T-cell (primary cell): ENCODE results near the gene TSPAN12. TPM values are rescaled to one million over a fixed set of nuclear protein-coding genes. Genes with fewer than 3 reads are reported as not detected.

Source experiments
- ATAC-seq, 4 experiments: fragments of 200-7000 bp in 3 of 4; fragments of 150-1000 bp in 1 of 4; cut with Tn5 transposase; replicated peaks in 1 of 4; 1 replicate in 3 of 4; 2 replicates in 1 of 4; pipeline ENCODE4 v1.10.0; 2021; ENCODE audit warnings: moderate library complexity in 3 of 4, mild to moderate bottlenecking in 2 of 4, moderate number of reproducible peaks in 1 of 4
- CTCF ChIA-PET, 2 donors: fragments of 300-600 bp; sonication (Branson Sonifier 250); formaldehyde crosslinking; loops; one replicate each; lab custom pipeline; 2022; ENCODE audit warnings: antibody characterized with exemption in 2 of 2; lab: Charles Lee
- POLR2A ChIA-PET, 2 donors: fragments of 300-600 bp; sonication (Branson Sonifier 250); formaldehyde crosslinking; loops; one replicate each; lab custom pipeline; 2022; ENCODE audit warnings: antibody characterized with exemption in 2 of 2; lab: Charles Lee
- DNase-seq, 35 experiments: peaks; one replicate each; pipeline versions ENCODE4 v3.0.0 to v3.0.0-alpha.2; 2013 to 2023
- H3K27ac ChIP-seq: one replicate; pipeline ENCODE4 v1.5.1; 2013; ENCODE audit warnings: low read length
- H3K27me3 ChIP-seq, 2 experiments: replicated peaks in 1 of 2; 1 replicate in 1 of 2; 2 replicates in 1 of 2; pipeline versions ENCODE4 v1.6.1 to v1.7.0; 2013; ENCODE audit warnings: low read length in 1 of 2, mixed read lengths in 1 of 2; ENCODE audit not compliant: control insufficient read depth in 2 of 2, insufficient read depth in 2 of 2; ENCODE audit errors: extremely low read depth in 1 of 2
- H3K36me3 ChIP-seq, 2 donors: 1 replicate in 1 of 2; 2 replicates in 1 of 2; pipeline versions ENCODE4 v1.6.1 to v1.7.0; 2013; ENCODE audit warnings: low read length in 1 of 2; ENCODE audit not compliant: control insufficient read depth in 2 of 2, insufficient read depth in 1 of 2; ENCODE audit errors: extremely low read depth in 1 of 2
- H3K4me1 ChIP-seq, 2 experiments: 1 replicate in 1 of 2; 2 replicates in 1 of 2; pipeline versions ENCODE4 v1.6.1 to v1.7.0; 2013; ENCODE audit warnings: low read length in 2 of 2, mixed read lengths in 1 of 2; ENCODE audit not compliant: insufficient read depth in 2 of 2, control insufficient read depth in 1 of 2; ENCODE audit errors: extremely low read depth in 1 of 2
- H3K4me3 ChIP-seq, 2 donors: 1 replicate in 1 of 2; 2 replicates in 1 of 2; pipeline versions ENCODE4 v1.5.1 to v1.7.0; 2013; ENCODE audit warnings: mild to moderate bottlenecking in 2 of 2, low read length in 1 of 2, moderate library complexity in 1 of 2; ENCODE audit not compliant: control insufficient read depth in 1 of 2; ENCODE audit errors: extremely low read depth in 1 of 2
- H3K9me3 ChIP-seq: 2 replicates; pipeline ENCODE4 v1.7.0; 2013
- H3K27ac Mint-ChIP-seq, 2 donors: one replicate each; pipeline ENCODE4 v1.8.0; 2020 to 2021; ENCODE audit warnings: mild to moderate bottlenecking in 2 of 2, mixed read lengths in 2 of 2
- H3K27me3 Mint-ChIP-seq, 2 donors: one replicate each; pipeline ENCODE4 v1.8.0; 2021 to 2022; ENCODE audit warnings: mixed read lengths in 2 of 2
- H3K36me3 Mint-ChIP-seq: one replicate; pipeline ENCODE4 v1.8.0; 2021; ENCODE audit warnings: mixed read lengths
- H3K4me1 Mint-ChIP-seq, 3 donors: one replicate each; pipeline ENCODE4 v1.8.0; 2020 to 2022; ENCODE audit warnings: mixed read lengths in 3 of 3, mild to moderate bottlenecking in 1 of 3
- H3K4me3 Mint-ChIP-seq, 3 donors: one replicate each; pipeline ENCODE4 v1.8.0; 2020 to 2022; ENCODE audit warnings: mild to moderate bottlenecking in 3 of 3, mixed read lengths in 3 of 3, moderate library complexity in 3 of 3
- H3K9me3 Mint-ChIP-seq, 3 donors: one replicate each; pipeline ENCODE4 v1.8.0; 2020 to 2022; ENCODE audit warnings: mixed read lengths in 3 of 3
- WGBS: methylation state at CpG from one replicate; pipeline ENCODE4 v1.1.5; 2013; ENCODE audit warnings: missing lambda C conversion rate; ENCODE audit not compliant: insufficient coverage; 5-methylcytosine and 5-hydroxymethylcytosine counted together
- total RNA-seq, 35 experiments: library from RNA in 6 of 35; stranded (reverse) in 6 of 35; fragments of 120-200 nt in 1 of 35; gene quantifications; one replicate each; pipeline versions ENCODE4 v1.2.1 to v1.2.4 and lab custom pipeline; 2013 to 2026

TSPAN12 gene
- total RNA-seq, 5 donors from 2014 or later (not counting 1 experiment from before 2014, with no cell fraction given) = 0.33 to 0.44 (median 0.41) TPM; not detected in 2

GRCh38 chr7:120852700-120853099, 5.2 kb downstream of the TSPAN12 start:
- no peaks in the 10 kb centered on the region for H3K9me3 ChIP-seq
- Mint-ChIP-seq H3K27ac (no peak overlapping the region), H3K4me1 (peaks cover 10 to 13% (median 12%) of the 10 kb centered on the region in 3 donors), H3K36me3 (no peaks in the 10 kb centered on the region), H3K9me3 (no peaks in the 10 kb centered on the region), H3K4me3 (no peak overlapping the region), H3K27me3 (peaks cover 41% of the 10 kb centered on the region in 2 donors)
- no peak overlapping the region for H3K27ac ChIP-seq
- H3K27me3 ChIP-seq = peaks cover 9 to 15% of the 10 kb centered on the region in 2 experiments
- no peak for DNase-seq
- no peak overlapping the region for H3K4me3 ChIP-seq
- peaks cover 0 to 10% of the 10 kb centered on the region in 2 experiments for H3K4me1 ChIP-seq
- POLR2A ChIA-PET = no interaction called here
- no peaks in the 10 kb centered on the region for H3K36me3 ChIP-seq
- ATAC-seq = no peak
- CTCF ChIA-PET = no interaction called here

- no peak for ATAC-seq
- Mint-ChIP-seq H3K36me3 (no peaks in the 10 kb centered on the region), H3K4me3 (no peak overlapping the region)
These were observed 14.8 kb downstream of the TSPAN12 start for GRCh38 chr7:120843109-120843508.

DNA sequence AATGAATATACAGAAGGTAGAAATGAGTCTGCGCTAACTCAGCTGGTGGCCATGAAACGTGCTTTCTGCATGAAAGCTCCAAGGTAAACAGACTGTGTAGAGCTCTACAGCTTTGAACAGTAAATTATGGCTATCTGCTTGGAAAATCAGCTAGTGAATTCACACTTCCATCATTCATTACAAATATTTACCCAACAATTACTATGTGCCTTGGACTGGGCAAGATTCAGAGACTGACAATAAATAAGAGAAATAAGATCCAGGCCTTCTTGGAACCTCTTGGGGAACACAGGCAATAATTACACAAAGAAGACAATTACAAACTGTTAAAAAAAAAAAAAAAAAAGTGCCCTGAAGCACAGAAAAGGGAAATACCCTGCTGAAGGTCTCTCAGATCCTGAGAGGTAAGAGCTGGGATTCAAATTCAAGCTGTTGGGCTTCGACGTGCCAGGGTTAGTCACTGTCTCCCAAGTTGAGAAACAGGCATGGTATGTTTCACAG, 15.8 kb downstream of the TSPAN12 start:
- H3K9me3 Mint-ChIP-seq = no peaks in the 10 kb centered on the region
- H3K27ac Mint-ChIP-seq = no peak overlapping the region
- ATAC-seq = no peak
- peaks cover 5 to 8% of the 10 kb centered on the region in 2 donors for H3K27me3 Mint-ChIP-seq
- no peak overlapping the region for H3K4me3 ChIP-seq
- H3K27me3 ChIP-seq = no peaks in the 10 kb centered on the region
- no peak overlapping the region for H3K27ac ChIP-seq
- no peaks in the 10 kb centered on the region for H3K4me1 ChIP-seq
- WGBS = 60% methylated on average over 1 of the region's 4 CpGs
- H3K4me3 Mint-ChIP-seq = no peak overlapping the region
- H3K36me3 ChIP-seq = no peaks in the 10 kb centered on the region
- H3K9me3 ChIP-seq = no peaks in the 10 kb centered on the region
- no peak for DNase-seq
- no peaks in the 10 kb centered on the region for H3K36me3 Mint-ChIP-seq
- no peaks in the 10 kb centered on the region for H3K4me1 Mint-ChIP-seq
- CTCF ChIA-PET = no interaction called here
- POLR2A ChIA-PET = no interaction called here

More at GRCh38 chr7:120843109-120843508, 14.8 kb downstream of the TSPAN12 start:
- ChIA-PET POLR2A (no interaction called here), CTCF (no interaction called here)
- Histone ChIP-seq H3K27me3 (no peaks in the 10 kb centered on the region), H3K9me3 (no peaks in the 10 kb centered on the region), H3K36me3 (no peaks in the 10 kb centered on the region), H3K4me1 (no peaks in the 10 kb centered on the region), H3K4me3 (no peak overlapping the region), H3K27ac (no peak overlapping the region)
- Mint-ChIP-seq H3K4me1 (no peaks in the 10 kb centered on the region), H3K9me3 (no peaks in the 10 kb centered on the region), H3K27me3 (peaks cover 2 to 12% of the 10 kb centered on the region in 2 donors), H3K27ac (no peak overlapping the region)
- WGBS = 96% methylated on average over 2 of the region's 2 CpGs
- DNase-seq = no peak

- no peaks in the 10 kb centered on the region for H3K4me1 Mint-ChIP-seq
- Histone ChIP-seq H3K36me3 (no peaks in the 10 kb centered on the region), H3K27me3 (no peaks in the 10 kb centered on the region), H3K27ac (no peak overlapping the region), H3K9me3 (no peaks in the 10 kb centered on the region), H3K4me1 (no peaks in the 10 kb centered on the region), H3K4me3 (no peak overlapping the region)
- no peak for ATAC-seq
- no CpG with 5 or more reads among the region's 2 CpGs for WGBS
- no peak overlapping the region for H3K27ac Mint-ChIP-seq
- no peaks in the 10 kb centered on the region for H3K9me3 Mint-ChIP-seq
- no peak overlapping the region for H3K4me3 Mint-ChIP-seq
- ChIA-PET CTCF (no interaction called here), POLR2A (no interaction called here)
- H3K36me3 Mint-ChIP-seq = no peaks in the 10 kb centered on the region
- no peak for DNase-seq
- H3K27me3 Mint-ChIP-seq = peaks cover 5 to 8% of the 10 kb centered on the region in 2 donors
These were observed 16.3 kb downstream of the TSPAN12 start for GRCh38 chr7:120841608-120842007.

DNA sequence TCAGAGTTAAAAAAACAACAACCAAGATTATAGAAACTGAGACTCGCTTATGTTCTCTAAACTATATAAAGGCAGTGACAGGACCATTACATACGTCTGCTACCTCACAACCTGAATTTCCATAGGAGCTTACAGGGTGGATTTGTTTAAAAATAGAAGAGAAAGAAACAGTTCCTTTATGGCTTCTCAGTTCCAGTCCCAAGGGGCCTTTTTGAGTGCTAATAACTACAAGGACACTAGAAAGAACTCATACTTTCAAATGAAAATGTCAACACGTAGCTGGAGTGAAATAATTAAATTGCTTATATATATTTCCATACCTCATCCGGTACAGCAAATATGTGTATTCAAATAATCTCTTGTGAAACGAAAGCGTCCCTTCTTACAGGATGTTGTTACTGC, 19.7 kb downstream of the TSPAN12 start:
- ChIA-PET POLR2A (no interaction called here), CTCF (no interaction called here)
- no peaks in the 10 kb centered on the region for H3K27me3 ChIP-seq
- peaks cover 5 to 8% of the 10 kb centered on the region in 2 donors for H3K27me3 Mint-ChIP-seq
- H3K9me3 Mint-ChIP-seq = no peaks in the 10 kb centered on the region
- H3K27ac Mint-ChIP-seq = no peak overlapping the region
- H3K4me1 ChIP-seq = no peaks in the 10 kb centered on the region
- ATAC-seq (no peak), DNase-seq (no peak)
- no peaks in the 10 kb centered on the region for H3K36me3 ChIP-seq
- no peak overlapping the region for H3K4me3 ChIP-seq
- no peaks in the 10 kb centered on the region for H3K9me3 ChIP-seq
- WGBS = no CpG with 5 or more reads among the region's 6 CpGs
- no peaks in the 10 kb centered on the region for H3K4me1 Mint-ChIP-seq
- no peaks in the 10 kb centered on the region for H3K36me3 Mint-ChIP-seq
- H3K4me3 Mint-ChIP-seq = no peak overlapping the region
- no peak overlapping the region for H3K27ac ChIP-seq

DNA sequence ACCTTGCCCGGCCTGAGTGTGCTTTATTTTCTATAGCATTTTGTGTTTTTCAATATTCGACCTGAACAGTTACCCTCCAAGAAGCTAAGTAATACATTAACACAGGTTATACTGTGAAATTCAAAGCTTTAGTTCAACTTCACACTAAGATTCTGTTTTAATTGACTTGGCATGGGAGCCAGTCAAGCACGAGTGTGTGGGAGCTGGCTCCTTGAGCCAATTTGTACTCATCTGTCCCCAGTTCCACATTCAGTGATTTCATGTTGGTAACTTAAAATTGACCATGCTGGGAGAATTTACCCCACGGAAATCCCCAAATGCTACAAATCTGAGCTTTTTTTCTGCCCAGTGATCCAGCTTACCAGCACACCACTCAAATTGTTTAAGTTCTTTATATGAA, 20.3 kb downstream of the TSPAN12 start:
- H3K9me3 Mint-ChIP-seq = no peaks in the 10 kb centered on the region
- Histone ChIP-seq H3K4me1 (no peaks in the 10 kb centered on the region), H3K4me3 (no peak overlapping the region), H3K9me3 (no peaks in the 10 kb centered on the region), H3K36me3 (no peaks in the 10 kb centered on the region), H3K27ac (no peak overlapping the region), H3K27me3 (no peaks in the 10 kb centered on the region)
- H3K27me3 Mint-ChIP-seq = peaks cover 5 to 8% of the 10 kb centered on the region in 2 donors
- H3K4me1 Mint-ChIP-seq = no peaks in the 10 kb centered on the region
- CTCF ChIA-PET = no interaction called here
- H3K4me3 Mint-ChIP-seq = no peak overlapping the region
- no peaks in the 10 kb centered on the region for H3K36me3 Mint-ChIP-seq
- POLR2A ChIA-PET = no interaction called here
- H3K27ac Mint-ChIP-seq = no peak overlapping the region
- 67% methylated on average over 1 of the region's 4 CpGs for WGBS
- no peak for DNase-seq
- no peak for ATAC-seq
